ENCODE data around the gene ARAP2. TPM values are rescaled to one million over a fixed set of nuclear protein-coding genes. Genes with fewer than 3 reads are reported as not detected.

Gene ARAP2
- total RNA-seq, 1 donor from 2014 or later: 40.1 TPM

DNA sequence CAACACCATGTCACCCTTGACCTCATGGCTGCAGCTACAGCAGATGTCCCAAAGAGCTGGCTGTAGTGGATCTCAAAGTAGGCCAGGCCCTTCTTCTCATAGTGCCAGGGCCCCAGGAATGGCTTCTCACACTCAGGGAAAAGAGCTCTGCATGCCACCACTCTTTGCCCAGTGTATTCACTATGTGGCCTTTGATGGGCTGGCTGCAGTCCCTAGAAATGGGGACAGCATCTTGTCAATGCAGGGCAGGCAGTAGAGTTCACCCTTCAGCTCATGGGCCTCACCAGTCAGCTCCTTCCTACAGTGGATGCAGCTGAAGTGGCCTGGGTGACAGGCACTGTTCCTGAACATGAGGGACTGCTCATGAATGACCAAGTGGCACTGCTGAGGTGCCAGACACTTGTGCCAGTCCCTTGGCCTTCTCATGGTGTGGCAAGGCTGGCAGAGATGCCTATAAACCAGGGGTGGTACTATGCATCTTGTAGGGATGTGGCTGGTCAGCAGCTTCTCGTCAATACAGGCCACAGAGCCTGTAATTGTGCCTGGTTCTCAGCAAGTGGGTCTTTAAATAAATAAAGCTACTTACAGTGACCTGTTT, 178.9 kb downstream of the ARAP2 start:
- Mint-ChIP-seq H3K27me3 (ENCODE audit: insufficient read depth) (no peaks in the 10 kb centered on the region), H3K4me1 (ENCODE audit: low read depth) (no peaks in the 10 kb centered on the region), H3K9me3 (no peaks in the 10 kb centered on the region), H3K4me3 (no peak overlapping the region), H3K27ac (no peak overlapping the region), H3K36me3 (ENCODE audit: low read depth) (peaks cover 32% of the 10 kb centered on the region)
- intact Hi-C loops (cut with micrococcal nuclease): no loop called here
- DNase-seq (ENCODE audit: low spot score): no peak

DNA sequence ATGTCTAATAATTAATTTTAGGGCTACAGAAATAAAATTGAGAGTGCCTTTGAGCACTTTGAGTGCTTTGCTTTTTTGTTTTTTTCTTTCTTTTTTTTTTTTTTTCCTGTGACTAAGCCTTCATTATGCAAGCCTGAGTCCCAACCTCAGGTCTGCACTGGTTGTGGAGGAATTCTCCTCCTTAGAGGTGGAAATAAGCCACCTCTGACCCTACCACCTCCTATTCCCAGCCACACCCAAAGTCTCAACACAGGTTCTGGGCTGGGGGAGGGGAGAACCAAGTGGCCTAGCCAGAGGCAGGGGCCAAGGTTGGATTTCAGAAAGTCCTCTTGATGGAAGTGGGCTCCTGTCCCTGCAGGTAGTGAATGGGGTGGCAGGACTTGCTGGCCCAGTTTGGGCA, 180.2 kb downstream of the ARAP2 start:
- H3K9me3 Mint-ChIP-seq: no peaks in the 10 kb centered on the region
- no peak overlapping the region for H3K27ac Mint-ChIP-seq
- intact Hi-C loops (cut with micrococcal nuclease): no loop called here
- no peak for DNase-seq (ENCODE audit: low spot score)
- H3K4me1 Mint-ChIP-seq (ENCODE audit: low read depth): no peaks in the 10 kb centered on the region
- H3K36me3 Mint-ChIP-seq (ENCODE audit: low read depth): peaks cover 26% of the 10 kb centered on the region
- no peak overlapping the region for H3K4me3 Mint-ChIP-seq
- no peaks in the 10 kb centered on the region for H3K27me3 Mint-ChIP-seq (ENCODE audit: insufficient read depth)

DNA sequence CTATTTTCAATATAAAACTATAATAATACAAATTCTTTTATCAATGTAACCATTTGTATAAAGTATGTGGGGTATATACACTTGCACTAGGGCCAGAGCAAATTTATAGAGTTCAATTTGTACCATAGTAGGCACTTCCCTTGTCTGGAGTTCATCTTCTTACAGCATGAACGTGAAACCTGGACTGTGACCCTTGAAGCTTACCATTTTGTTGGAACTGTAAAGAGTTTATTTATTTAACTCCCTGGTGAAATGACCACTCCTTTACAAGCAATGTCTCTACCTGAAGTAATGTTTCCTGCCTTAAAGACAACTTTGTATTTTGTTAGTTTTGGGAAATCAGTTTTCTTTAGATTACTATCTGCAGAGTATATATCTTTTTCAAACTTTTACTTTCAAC, 188.2 kb downstream of the ARAP2 start:
- intact Hi-C loops (cut with micrococcal nuclease): no loop called here
- H3K27me3 Mint-ChIP-seq (ENCODE audit: insufficient read depth): no peaks in the 10 kb centered on the region
- DNase-seq (ENCODE audit: low spot score): no peak
- H3K4me1 Mint-ChIP-seq (ENCODE audit: low read depth): no peaks in the 10 kb centered on the region
- no peaks in the 10 kb centered on the region for H3K9me3 Mint-ChIP-seq
- no peaks in the 10 kb centered on the region for H3K36me3 Mint-ChIP-seq (ENCODE audit: low read depth)
- no peak overlapping the region for H3K4me3 Mint-ChIP-seq
- no peak overlapping the region for H3K27ac Mint-ChIP-seq

DNA sequence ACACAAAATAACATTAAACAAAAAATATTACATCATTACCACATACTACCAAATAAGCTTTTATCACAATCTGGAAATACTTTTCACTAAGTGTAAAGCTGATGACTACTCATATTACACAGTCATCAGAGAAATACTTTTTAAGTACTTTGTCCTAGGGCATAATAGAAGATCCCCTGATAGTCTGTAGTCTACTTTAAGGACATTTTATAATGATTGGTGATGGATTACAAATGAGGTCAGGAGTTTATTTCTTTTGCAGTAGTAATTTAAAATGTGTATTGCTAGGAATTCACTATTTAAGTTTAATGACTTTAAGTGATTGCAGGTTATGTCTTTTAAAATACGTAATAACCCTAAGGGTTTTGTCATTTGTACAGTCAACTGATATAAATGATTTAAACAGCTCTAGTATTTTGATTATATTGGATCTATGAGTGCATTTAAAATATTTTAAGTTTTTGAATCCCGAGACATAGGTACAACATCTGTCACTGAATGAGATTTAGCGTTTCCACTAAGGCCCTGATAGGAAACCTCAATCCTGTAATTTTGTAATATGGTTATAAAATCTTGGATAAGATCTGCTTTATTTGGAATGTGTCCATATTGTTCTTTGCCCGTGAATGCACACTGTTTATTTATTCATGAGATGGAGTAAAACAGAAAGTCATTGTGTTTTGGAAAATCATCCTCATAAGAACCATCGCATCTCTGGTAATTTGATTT, 189.5 kb downstream of the ARAP2 start:
- Mint-ChIP-seq H3K9me3 (no peaks in the 10 kb centered on the region), H3K27ac (no peak overlapping the region), H3K4me1 (ENCODE audit: low read depth) (no peaks in the 10 kb centered on the region), H3K36me3 (ENCODE audit: low read depth) (no peaks in the 10 kb centered on the region), H3K4me3 (no peak overlapping the region), H3K27me3 (ENCODE audit: insufficient read depth) (no peaks in the 10 kb centered on the region)
- no peak for DNase-seq (ENCODE audit: low spot score)
- intact Hi-C loops (cut with micrococcal nuclease): no loop called here

DNA sequence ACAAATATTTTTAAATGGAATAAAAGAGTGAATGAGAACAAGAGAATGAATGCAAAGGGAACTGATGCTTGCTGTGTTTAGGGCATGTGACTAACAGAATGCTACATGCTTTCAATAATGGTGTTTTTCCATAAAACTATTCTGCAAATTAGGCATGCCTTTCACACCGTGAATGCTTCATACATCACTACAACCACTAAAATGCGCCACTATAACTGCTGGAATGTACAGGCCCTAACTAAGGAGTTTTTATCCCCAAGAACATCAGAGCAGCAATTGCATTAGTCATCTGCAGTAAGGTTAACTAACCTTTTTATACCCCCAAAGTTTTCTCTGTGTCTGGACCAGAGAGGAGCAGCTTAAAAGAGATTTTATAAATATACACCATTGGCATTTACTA, 190.4 kb downstream of the ARAP2 start:
- H3K4me1 Mint-ChIP-seq (ENCODE audit: low read depth): no peaks in the 10 kb centered on the region
- no peak overlapping the region for H3K27ac Mint-ChIP-seq
- no peaks in the 10 kb centered on the region for H3K27me3 Mint-ChIP-seq (ENCODE audit: insufficient read depth)
- no peaks in the 10 kb centered on the region for H3K9me3 Mint-ChIP-seq
- no peak overlapping the region for H3K4me3 Mint-ChIP-seq
- DNase-seq (ENCODE audit: low spot score): no peak
- intact Hi-C loops (cut with micrococcal nuclease): no loop called here
- H3K36me3 Mint-ChIP-seq (ENCODE audit: low read depth): no peaks in the 10 kb centered on the region

DNA sequence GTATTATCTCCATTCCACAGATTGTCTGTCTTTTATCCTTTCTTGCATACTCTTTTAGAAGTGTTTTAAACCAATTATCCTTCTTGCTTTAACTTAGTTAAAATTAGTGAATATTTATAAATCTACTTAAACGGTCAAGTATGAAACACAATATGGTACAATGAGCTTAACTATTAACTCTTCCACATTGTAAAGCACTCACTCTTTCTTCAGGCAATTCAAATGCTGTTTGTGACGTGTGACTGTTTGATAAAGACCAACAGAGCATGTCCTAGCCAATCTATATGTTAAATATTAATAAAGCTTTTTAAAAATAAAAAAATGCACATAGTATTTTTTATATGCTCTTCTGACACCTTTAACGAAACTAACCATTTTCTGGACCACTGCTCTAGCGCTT, 192.7 kb downstream of the ARAP2 start:
- Mint-ChIP-seq H3K4me1 (ENCODE audit: low read depth) (no peaks in the 10 kb centered on the region), H3K9me3 (no peaks in the 10 kb centered on the region), H3K4me3 (no peak overlapping the region), H3K36me3 (ENCODE audit: low read depth) (no peaks in the 10 kb centered on the region), H3K27ac (no peak overlapping the region), H3K27me3 (ENCODE audit: insufficient read depth) (no peaks in the 10 kb centered on the region)
- DNase-seq (ENCODE audit: low spot score): no peak
- intact Hi-C loops (cut with micrococcal nuclease): no loop called here

DNA sequence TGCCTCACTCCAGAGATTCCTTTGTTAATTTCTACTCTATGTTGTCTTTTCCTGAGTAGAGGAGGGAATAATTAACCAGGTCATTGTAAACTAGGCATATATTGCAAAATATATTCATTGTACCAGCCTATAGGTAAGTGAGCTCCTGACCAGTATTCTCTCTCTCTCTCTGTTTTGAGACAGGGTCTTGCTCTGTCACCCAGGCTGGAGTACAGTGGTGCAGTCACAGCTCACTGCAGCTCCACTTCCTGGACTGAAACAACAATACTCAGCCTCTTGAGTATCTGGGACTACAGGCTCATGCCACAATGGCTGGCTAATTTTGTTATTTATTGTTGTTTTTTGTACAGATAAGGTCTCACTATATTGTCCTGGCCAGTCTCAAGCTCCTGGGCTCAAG, 198.3 kb downstream of the ARAP2 start:
- H3K9me3 Mint-ChIP-seq: no peaks in the 10 kb centered on the region
- intact Hi-C loops (cut with micrococcal nuclease): no loop called here
- H3K4me1 Mint-ChIP-seq (ENCODE audit: low read depth): no peaks in the 10 kb centered on the region
- H3K27ac Mint-ChIP-seq: no peak overlapping the region
- no peak overlapping the region for H3K4me3 Mint-ChIP-seq
- DNase-seq (ENCODE audit: low spot score): no peak
- no peaks in the 10 kb centered on the region for H3K36me3 Mint-ChIP-seq (ENCODE audit: low read depth)
- peaks cover 5% of the 10 kb centered on the region for H3K27me3 Mint-ChIP-seq (ENCODE audit: insufficient read depth)

DNA sequence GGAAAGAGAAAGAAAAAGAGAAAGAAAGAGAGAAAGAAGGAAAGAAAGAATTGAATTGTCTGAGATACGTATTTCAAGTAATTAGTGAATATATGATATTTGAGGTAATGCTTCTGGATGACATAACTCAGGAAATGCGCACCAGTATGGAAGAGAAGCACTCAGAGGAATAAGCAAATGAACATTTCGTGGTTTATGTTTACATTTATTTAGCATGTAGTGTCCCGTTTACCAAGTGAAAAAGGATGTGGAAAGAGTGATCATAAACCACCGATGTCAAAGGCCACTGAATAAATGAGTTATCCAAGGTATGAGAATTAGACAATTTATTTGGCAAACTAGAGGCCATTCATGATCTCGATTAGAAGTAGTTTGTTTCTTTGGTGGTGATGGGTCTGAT, 200.4 kb downstream of the ARAP2 start:
- Mint-ChIP-seq H3K36me3 (ENCODE audit: low read depth) (no peaks in the 10 kb centered on the region), H3K4me3 (no peak overlapping the region), H3K4me1 (ENCODE audit: low read depth) (no peaks in the 10 kb centered on the region), H3K27ac (no peak overlapping the region), H3K9me3 (no peaks in the 10 kb centered on the region), H3K27me3 (ENCODE audit: insufficient read depth) (peaks cover 6% of the 10 kb centered on the region)
- intact Hi-C loops (cut with micrococcal nuclease): no loop called here
- DNase-seq (ENCODE audit: low spot score): no peak

DNA sequence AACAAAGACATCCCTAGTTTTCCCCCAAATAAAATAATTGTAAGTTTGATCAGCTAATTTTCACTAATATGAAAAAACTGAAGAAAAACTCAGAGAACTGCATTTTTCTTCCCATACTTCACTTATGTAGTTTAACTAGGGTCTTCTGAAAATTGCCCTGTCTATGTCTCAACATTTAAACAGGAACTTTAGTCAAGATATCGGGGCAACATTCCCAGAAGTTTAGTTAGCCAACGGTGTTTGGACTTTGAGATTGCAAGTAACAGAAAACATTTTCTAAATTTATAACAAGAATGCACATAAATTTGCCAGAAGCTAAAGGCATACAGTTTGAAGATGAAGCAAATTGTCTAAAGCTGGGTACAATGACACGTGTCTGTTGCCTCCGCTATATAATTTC, 201.1 kb downstream of the ARAP2 start:
- no peaks in the 10 kb centered on the region for H3K4me1 Mint-ChIP-seq (ENCODE audit: low read depth)
- no peaks in the 10 kb centered on the region for H3K9me3 Mint-ChIP-seq
- DNase-seq (ENCODE audit: low spot score): no peak
- intact Hi-C loops (cut with micrococcal nuclease): no loop called here
- peaks cover 7% of the 10 kb centered on the region for H3K27me3 Mint-ChIP-seq (ENCODE audit: insufficient read depth)
- no peaks in the 10 kb centered on the region for H3K36me3 Mint-ChIP-seq (ENCODE audit: low read depth)
- no peak overlapping the region for H3K27ac Mint-ChIP-seq
- H3K4me3 Mint-ChIP-seq: no peak overlapping the region

DNA sequence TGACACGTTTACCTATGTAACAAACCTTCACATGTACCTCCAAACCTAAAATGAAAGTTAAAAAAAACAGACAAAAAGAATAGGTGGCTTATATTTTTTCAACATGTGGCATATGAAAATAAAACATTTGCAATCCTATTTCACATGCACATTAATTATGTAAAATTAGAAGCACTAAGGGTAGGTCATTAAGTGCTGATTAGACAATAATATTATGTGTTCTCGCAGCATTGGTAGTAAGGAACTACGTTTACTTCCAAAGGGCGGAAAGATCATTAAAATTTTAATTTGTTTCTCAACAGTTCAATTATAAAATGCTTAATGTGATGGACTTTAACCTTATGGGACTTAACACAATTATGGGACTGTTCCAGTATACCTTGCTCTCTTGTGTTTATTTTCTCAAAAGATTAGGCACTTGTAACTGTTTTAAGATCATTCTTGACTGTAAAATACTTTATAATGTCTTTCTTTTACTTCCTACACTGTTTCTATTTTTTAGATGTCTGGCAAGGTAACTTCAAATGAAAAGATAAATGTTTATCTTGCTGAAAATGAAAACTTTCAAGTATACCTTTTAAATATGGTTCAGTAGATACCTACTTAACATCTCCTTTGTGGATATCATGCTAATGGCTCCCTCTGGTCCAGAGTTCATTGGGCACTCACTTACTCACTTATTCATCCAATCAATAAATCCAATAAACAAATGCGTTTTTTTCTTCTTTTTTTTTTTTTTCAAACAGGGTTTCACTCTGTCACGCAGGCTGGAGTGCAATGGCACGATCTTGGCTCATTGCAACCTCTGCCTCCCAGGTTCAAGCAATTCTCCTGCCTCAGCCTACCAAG, 202.0 kb downstream of the ARAP2 start:
- Mint-ChIP-seq H3K36me3 (ENCODE audit: low read depth) (no peaks in the 10 kb centered on the region), H3K4me1 (ENCODE audit: low read depth) (no peaks in the 10 kb centered on the region), H3K4me3 (no peak overlapping the region), H3K9me3 (no peaks in the 10 kb centered on the region), H3K27ac (no peak overlapping the region), H3K27me3 (ENCODE audit: insufficient read depth) (peaks cover 7% of the 10 kb centered on the region)
- DNase-seq (ENCODE audit: low spot score): no peak
- intact Hi-C loops (cut with micrococcal nuclease): no loop called here

DNA sequence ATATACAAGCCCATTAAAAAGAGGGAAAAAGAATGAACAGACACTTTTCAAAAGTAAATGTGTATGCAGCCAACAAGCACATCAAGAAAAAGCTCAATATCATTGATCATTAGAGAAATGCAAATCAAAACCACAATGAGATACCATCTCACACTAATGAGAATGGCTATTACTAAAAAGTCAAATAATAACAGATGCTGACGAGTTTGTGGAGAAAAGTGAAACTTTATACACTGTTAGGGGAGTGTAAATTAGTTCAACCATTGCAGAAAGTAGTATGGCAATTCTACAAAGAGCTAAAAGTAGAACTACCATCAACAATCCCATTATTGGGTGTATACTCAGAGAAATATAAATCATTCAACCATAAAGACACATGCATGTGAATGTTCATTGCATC, 203.0 kb downstream of the ARAP2 start:
- no peak for DNase-seq (ENCODE audit: low spot score)
- H3K9me3 Mint-ChIP-seq: no peaks in the 10 kb centered on the region
- peaks cover 7% of the 10 kb centered on the region for H3K27me3 Mint-ChIP-seq (ENCODE audit: insufficient read depth)
- no peaks in the 10 kb centered on the region for H3K4me1 Mint-ChIP-seq (ENCODE audit: low read depth)
- intact Hi-C loops (cut with micrococcal nuclease): no loop called here
- H3K36me3 Mint-ChIP-seq (ENCODE audit: low read depth): no peaks in the 10 kb centered on the region
- H3K4me3 Mint-ChIP-seq: no peak overlapping the region
- no peak overlapping the region for H3K27ac Mint-ChIP-seq

DNA sequence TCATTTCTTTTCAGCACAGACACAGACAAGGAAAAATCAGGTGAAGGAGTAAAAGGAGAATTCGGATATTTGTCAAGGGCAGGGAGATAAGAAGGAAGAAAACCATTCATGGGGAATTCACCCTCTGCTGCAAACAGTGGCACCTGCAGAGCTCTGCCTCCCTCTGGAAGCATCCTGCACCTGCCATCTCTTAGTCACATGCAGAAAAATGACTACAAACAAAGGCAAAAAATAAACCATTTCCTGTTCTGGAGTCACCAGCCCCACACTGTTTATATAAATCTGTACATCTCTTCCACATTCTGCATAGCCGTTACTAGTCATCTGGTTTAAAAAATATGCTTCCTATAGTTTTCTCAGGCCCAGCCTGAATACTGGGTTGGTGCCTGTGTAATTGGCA, 205.3 kb downstream of the ARAP2 start:
- intact Hi-C loops (cut with micrococcal nuclease): no loop called here
- no peak overlapping the region for H3K27ac Mint-ChIP-seq
- no peak overlapping the region for H3K4me3 Mint-ChIP-seq
- no peaks in the 10 kb centered on the region for H3K4me1 Mint-ChIP-seq (ENCODE audit: low read depth)
- peaks cover 7% of the 10 kb centered on the region for H3K27me3 Mint-ChIP-seq (ENCODE audit: insufficient read depth)
- DNase-seq (ENCODE audit: low spot score): no peak
- peaks cover 9% of the 10 kb centered on the region for H3K9me3 Mint-ChIP-seq
- no peaks in the 10 kb centered on the region for H3K36me3 Mint-ChIP-seq (ENCODE audit: low read depth)

DNA sequence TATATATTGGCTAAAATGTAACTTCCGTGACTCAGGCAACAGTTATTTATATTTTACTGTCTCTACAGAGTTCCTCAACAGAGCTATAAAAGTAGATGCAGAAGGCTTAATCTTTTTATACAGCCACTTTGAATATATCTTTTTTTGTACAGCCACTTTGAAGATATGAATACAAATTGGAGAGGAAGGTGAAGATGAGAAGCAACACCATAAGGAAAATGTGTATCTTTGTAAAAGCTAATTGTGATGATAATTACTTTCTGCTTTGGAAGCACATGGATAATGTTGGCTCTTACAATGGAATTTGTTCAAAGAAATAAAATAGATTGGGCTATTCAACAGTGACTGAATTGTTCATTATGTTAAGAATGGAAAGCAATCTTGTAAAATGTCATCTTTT, 205.8 kb downstream of the ARAP2 start:
- peaks cover 7% of the 10 kb centered on the region for H3K27me3 Mint-ChIP-seq (ENCODE audit: insufficient read depth)
- no peak overlapping the region for H3K27ac Mint-ChIP-seq
- no peak for DNase-seq (ENCODE audit: low spot score)
- intact Hi-C loops (cut with micrococcal nuclease): no loop called here
- H3K4me3 Mint-ChIP-seq: no peak overlapping the region
- H3K36me3 Mint-ChIP-seq (ENCODE audit: low read depth): no peaks in the 10 kb centered on the region
- no peaks in the 10 kb centered on the region for H3K4me1 Mint-ChIP-seq (ENCODE audit: low read depth)
- peaks cover 10% of the 10 kb centered on the region for H3K9me3 Mint-ChIP-seq

All from activated T-helper 1 cell treated with anti-CD3 and anti-CD28 coated beads, Interleukin-12 subunit alpha, Interleukin-12 subunit beta, Interleukin-2, Interleukin-4 antibody, amounts not matched to agents 30 ng/mL and 10 ng/mL and 1 ng/mL, durations not matched to agents 14 hours and 24 hours and 36 hours (primary cell).